HG02759 (cell line): ENCODE measurements around the gene SUZ12.
"Not testable (repeated sequence)": the region's sequence is repeated elsewhere in the genome, so short reads cannot be mapped to it uniquely, and the experiment has no call there.

Experiments used
- ATAC-seq: cut with Tn5 transposase; IDR thresholded peaks from one replicate; pipeline ENCODE4 v1.9.1; 2021; ENCODE audit warnings: mild to moderate bottlenecking, moderate library complexity; ENCODE audit not compliant: unreplicated experiment

SUZ12 gene

GRCh38 chr17:31942396-31942795 is 5.6 kb downstream of the SUZ12 start:
- ATAC-seq: not testable (repeated sequence)

GRCh38 chr17:31951953-31952352 is 15.1 kb downstream of the SUZ12 start:
- not testable (repeated sequence) for ATAC-seq

DNA sequence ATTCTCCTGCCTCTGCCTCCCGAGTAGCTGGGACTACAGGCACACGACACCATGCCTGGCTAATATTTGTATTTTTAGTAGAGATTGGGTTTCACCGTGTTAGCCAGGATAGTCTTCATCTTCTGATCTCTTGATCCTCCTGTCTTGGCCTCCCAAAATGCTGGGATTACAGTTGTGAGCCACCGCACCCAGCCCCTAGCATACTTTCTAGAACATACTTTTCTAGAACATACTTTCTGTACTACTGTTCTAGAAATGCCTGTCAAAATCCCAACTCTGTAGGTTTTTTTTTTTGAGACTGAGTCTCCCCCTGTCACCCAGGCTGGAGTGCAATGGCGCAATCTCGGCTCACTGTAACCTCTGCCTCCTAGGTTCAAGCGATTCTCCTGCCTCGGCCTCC is 27.3 kb downstream of the SUZ12 start:
- not testable (repeated sequence) for ATAC-seq

- no peak for ATAC-seq
Measured at GRCh38 chr17:31967648-31968047, 30.8 kb downstream of the SUZ12 start.

- ATAC-seq: not testable (repeated sequence)
Measured at GRCh38 chr17:31970416-31970815, 33.6 kb downstream of the SUZ12 start.

- ATAC-seq: not testable (repeated sequence)
Measured at GRCh38 chr17:31974269-31975071, 37.7 kb downstream of the SUZ12 start.

DNA sequence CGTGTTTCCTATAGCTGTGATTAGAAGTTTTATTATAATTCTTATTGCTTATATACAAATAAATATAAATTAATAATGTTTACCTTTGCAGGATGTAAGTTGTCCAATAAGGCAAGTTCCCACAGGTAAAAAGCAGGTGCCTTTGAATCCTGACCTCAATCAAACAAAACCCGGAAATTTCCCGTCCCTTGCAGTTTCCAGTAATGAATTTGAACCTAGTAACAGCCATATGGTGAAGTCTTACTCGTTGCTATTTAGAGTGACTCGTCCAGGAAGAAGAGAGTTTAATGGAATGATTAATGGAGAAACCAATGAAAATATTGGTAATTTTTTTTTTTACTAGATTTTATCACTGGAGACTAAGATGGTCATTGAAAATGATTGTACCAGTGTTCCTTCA is 38.6 kb downstream of the SUZ12 start:
- ATAC-seq: not testable (repeated sequence)

GRCh38 chr17:31991821-31992220 is 55.0 kb downstream of the SUZ12 start:
- not testable (repeated sequence) for ATAC-seq

DNA sequence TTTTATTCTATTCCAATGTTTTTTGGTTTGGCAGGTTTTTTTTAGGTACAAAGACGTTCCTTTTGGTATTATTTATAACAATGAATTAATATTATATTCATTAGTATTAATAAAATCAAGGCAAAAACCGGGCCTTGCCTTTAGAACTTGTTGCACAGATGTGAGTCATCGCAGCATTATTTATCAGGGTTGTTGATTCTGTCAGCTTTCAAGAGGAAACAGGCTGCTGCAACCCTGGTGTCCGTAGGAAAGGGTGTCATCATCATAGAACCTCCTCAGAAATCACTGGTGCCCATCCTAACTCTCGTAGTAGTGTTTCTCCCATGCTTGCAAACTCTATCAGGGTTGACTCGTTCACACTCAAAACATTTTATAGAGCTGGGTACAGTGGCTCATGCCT is 60.2 kb downstream of the SUZ12 start:
- no peak for ATAC-seq

- peak; percentile 89 for ATAC-seq
Measured at GRCh38 chr17:32006957-32007462, 70.2 kb downstream of the SUZ12 start, which contains the start of gene LRRC37B. LRRC37B (plus strand) TSS chr17:32007383; CDS start chr17:32021393, 14,010 bp downstream.

- peak; percentile 39 for ATAC-seq
Measured at GRCh38 chr17:32007463-32008298, 70.9 kb downstream of the SUZ12 start.

DNA sequence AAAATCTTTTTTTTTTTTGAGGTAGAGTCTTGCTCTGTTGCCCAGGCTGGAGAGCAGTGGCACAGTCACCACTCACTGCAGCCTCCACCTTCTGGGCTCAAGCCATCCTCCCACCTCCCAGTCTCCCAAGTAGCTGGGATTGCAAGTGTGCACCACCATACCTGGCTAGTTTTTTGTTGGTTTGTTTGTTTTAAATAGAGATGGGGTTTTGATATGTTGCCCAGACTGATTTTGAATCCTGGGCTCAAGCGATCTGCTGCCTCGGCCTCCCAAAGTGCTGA is 72.4 kb downstream of the SUZ12 start:
- ATAC-seq: no peak

DNA sequence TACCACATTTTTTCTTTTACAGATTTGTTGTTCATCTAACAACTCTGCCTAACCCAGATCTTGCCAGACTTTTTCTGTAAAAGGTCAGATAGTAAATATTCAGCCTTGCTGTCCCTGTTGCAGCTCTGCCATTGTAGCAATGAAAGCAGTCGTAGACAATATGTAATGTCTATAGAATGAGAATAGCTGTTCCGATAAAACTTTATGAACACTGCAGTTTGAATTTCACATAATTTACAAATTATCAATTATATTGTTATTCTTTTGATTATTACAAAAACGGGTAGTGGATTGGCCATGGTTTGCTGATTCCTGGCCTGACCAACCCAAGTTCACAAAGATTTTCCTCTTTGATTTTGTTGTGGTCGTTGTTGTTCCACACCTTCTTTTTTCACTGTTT is 73.3 kb downstream of the SUZ12 start:
- ATAC-seq: no peak

DNA sequence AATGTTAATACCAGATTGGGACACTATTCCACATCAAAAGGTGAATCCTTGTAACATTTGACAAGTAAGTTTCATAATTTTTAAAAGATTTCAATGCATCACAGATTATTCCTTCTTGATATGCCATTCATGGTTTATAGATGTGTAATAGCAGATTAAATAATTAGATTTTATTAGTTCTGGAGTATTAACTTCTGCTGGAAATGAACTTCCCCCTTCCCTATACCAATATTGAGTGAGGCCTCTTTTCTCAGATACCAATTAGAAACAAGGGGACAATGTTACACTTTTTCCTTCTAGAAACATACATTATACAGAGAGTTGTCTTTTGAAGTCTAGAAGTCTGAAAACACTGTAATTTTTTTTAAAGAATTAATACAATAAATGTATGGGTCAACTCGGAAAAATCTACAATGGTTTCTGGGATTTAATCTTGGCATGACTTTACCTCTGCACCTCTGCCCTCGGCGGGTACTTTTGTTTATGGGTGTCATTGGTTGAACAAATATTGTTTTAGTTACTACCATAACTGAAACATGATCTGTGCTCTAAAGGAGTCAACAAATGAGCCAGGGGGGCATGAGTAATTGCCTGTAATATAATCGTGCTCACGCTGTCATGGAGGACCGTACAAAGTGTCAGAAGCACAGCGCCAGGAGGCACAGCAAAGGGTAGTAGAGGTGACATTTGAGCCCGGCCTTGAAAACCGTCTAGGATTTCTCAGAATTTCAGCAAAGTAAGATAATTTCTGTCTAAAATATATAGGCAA is 78.6 kb downstream of the SUZ12 start:
- no peak for ATAC-seq

GRCh38 chr17:32016231-32016630 is 79.4 kb downstream of the SUZ12 start:
- ATAC-seq: no peak

DNA sequence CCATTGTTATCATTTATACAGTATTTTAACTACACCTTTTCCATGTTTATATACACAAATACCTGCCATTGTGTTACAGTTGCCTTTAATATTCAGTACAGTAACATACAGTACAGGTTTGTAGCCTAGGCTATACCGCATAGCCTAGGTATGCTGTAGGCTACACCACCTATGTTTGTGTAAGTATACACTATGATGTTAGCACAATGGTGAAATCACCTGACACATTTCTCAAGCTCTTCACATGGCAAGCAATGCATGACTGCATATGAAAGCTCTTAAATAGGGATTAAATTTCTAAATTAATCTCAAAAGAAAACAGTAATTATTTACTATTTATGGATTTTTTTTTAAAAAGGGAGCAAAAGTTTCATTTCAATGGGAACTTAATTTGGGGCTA is 82.4 kb downstream of the SUZ12 start:
- ATAC-seq: no peak

DNA sequence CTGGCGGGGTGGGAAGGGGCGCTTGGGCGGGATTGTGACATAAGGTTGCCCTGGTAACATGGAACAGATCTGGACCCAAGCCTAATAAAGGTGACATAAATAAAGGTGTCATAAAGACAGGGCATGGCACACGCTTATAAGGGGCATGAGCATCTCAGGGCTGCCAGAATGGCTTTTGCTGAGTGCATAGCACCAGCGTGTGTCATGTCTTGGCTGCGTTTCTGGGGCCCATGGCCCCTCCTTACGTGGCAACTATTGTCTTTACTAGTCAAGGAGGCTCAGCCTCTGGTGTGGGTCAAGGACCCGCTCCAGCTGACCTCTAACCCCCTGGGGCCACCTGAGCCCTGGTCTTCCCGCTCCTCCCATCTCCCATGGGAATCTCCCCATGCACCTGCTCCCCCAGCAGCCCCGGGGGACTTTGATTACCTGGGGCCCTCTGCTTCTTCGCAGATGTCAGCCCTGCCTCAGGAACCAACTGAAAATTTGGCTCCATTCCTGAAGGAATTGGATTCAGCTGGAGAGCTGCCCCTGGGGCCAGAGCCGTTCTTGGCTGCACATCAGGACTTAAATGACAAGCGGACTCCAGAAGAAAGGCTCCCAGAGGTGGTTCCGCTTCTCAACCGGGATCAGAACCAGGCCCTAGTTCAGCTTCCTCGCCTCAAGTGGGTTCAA is 84.3 kb downstream of the SUZ12 start:
- ATAC-seq: no peak

DNA sequence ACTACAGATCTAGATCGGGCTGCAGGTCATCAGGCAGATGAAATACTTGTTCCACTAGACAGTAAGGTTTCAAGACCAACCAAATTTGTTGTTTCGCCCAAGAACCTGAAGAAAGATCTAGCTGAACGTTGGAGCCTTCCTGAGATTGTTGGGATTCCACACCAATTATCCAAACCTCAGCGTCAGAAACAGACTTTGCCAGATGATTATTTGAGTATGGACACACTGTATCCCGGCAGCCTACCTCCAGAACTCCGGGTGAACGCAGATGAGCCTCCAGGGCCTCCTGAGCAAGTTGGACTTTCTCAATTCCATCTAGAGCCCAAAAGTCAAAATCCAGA is 84.8 kb downstream of the SUZ12 start:
- ATAC-seq: no peak

DNA sequence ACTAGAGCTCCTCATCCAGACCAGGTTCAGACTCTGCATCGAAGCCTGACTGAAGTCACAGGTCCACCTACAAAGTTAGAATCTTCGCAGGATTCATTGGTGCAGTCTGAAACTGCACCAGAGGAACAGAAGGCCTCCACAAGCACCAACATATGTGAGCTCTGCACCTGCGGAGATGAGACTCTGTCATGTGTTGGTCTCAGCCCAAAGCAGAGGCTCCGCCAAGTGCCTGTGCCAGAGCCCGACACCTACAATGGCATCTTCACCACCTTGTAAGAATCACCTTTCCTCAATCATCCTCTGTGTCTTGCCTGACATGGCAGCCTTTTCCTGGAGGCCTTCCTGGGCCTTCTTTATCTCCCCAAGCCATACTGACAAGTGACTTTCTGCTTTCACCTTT is 85.7 kb downstream of the SUZ12 start:
- ATAC-seq: not testable (repeated sequence)

DNA sequence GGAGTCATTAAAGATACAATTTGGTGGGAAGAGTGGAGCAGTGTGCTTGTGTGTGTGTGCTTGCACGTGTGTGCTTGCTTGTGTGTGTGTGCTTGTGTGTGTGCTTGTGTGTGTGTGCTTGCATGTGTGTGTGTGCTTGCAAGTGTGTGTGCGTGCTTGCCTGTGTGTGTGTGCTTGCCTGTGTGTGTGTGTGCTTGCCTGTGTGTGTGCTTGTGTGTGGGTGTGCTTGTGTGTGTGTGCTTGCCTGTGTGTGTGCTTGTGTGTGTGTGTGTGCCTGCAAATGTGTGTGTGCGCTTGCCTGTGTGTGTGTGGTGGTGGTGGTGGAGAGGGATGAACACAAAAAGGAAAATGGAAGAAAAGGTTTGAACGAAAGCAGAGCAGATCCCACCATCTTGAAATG is 90.5 kb downstream of the SUZ12 start:
- not testable (repeated sequence) for ATAC-seq

- ATAC-seq: no peak
Measured at GRCh38 chr17:32033223-32033622, 96.4 kb downstream of the SUZ12 start.
